Activated T-cell treated with anti-CD3 and anti-CD28 coated beads, Interleukin-2, amount 50 U/mL, for 4 hours (primary cell): Measurements from ENCODE around the gene FBXL7. TPM values are rescaled to one million over a fixed set of nuclear protein-coding genes. Genes with fewer than 3 reads are reported as not detected.

Experiments
- ATAC-seq, 2 donors: fragments of 200-7000 bp; cut with Tn5 transposase; one replicate each; pipeline ENCODE4 v1.10.0; 2021
- DNase-seq: peaks from one replicate; pipeline ENCODE4 v3.0.0-alpha.2; 2020
- H3K27me3 Mint-ChIP-seq: one replicate; pipeline ENCODE4 v1.8.0; 2021; ENCODE audit warnings: low read depth, mixed read lengths
- H3K36me3 Mint-ChIP-seq: one replicate; pipeline ENCODE4 v1.8.0; 2022; ENCODE audit warnings: mixed read lengths; ENCODE audit not compliant: insufficient read depth
- H3K4me1 Mint-ChIP-seq: one replicate; pipeline ENCODE4 v1.8.0; 2021; ENCODE audit warnings: low read depth, mixed read lengths
- H3K4me3 Mint-ChIP-seq: one replicate; pipeline ENCODE4 v1.8.0; 2021; ENCODE audit warnings: mild to moderate bottlenecking, moderate library complexity, mixed read lengths
- H3K9me3 Mint-ChIP-seq: one replicate; pipeline ENCODE4 v1.8.0; 2021; ENCODE audit warnings: mixed read lengths
- total RNA-seq, 3 donors: library from RNA; stranded (reverse); gene quantifications; one replicate each; pipeline ENCODE4 v1.2.1, GENCODE V29; 2021

Gene FBXL7
- total RNA-seq, 3 donors from 2014 or later: not detected

- no peaks in the 10 kb centered on the region for H3K36me3 Mint-ChIP-seq
- no peaks in the 10 kb centered on the region for H3K27me3 Mint-ChIP-seq
- DNase-seq (no peak), ATAC-seq (no peak)
- H3K4me1 Mint-ChIP-seq: no peaks in the 10 kb centered on the region
- no peaks in the 10 kb centered on the region for H3K9me3 Mint-ChIP-seq
- no peak overlapping the region for H3K4me3 Mint-ChIP-seq
Measured at GRCh38 chr5:15786884-15787283, 286.9 kb downstream of the FBXL7 start.

- H3K4me3 Mint-ChIP-seq: no peak overlapping the region
- no peaks in the 10 kb centered on the region for H3K9me3 Mint-ChIP-seq
- DNase-seq: no peak
- no peaks in the 10 kb centered on the region for H3K27me3 Mint-ChIP-seq
- ATAC-seq: no peak
- no peaks in the 10 kb centered on the region for H3K36me3 Mint-ChIP-seq
- H3K4me1 Mint-ChIP-seq: no peaks in the 10 kb centered on the region
Measured at GRCh38 chr5:15787681-15788080, 287.7 kb downstream of the FBXL7 start.

- Mint-ChIP-seq H3K9me3 (no peaks in the 10 kb centered on the region), H3K4me1 (no peaks in the 10 kb centered on the region), H3K27me3 (no peaks in the 10 kb centered on the region), H3K36me3 (no peaks in the 10 kb centered on the region), H3K4me3 (no peak overlapping the region)
- no peak for ATAC-seq
- no peak for DNase-seq
Measured at GRCh38 chr5:15789642-15790041, 289.7 kb downstream of the FBXL7 start.

- no peaks in the 10 kb centered on the region for H3K36me3 Mint-ChIP-seq
- no peaks in the 10 kb centered on the region for H3K9me3 Mint-ChIP-seq
- DNase-seq (no peak), ATAC-seq (no peak)
- no peak overlapping the region for H3K4me3 Mint-ChIP-seq
- no peaks in the 10 kb centered on the region for H3K27me3 Mint-ChIP-seq
- no peaks in the 10 kb centered on the region for H3K4me1 Mint-ChIP-seq
Measured at GRCh38 chr5:15790446-15791018, 290.6 kb downstream of the FBXL7 start.

GRCh38 chr5:15791274-15791673, 291.3 kb downstream of the FBXL7 start:
- ATAC-seq (no peak), DNase-seq (no peak)
- Mint-ChIP-seq H3K4me3 (no peak overlapping the region), H3K27me3 (no peaks in the 10 kb centered on the region), H3K4me1 (no peaks in the 10 kb centered on the region), H3K36me3 (no peaks in the 10 kb centered on the region), H3K9me3 (no peaks in the 10 kb centered on the region)

- DNase-seq (no peak), ATAC-seq (no peak)
- no peaks in the 10 kb centered on the region for H3K27me3 Mint-ChIP-seq
- H3K4me1 Mint-ChIP-seq: no peaks in the 10 kb centered on the region
- H3K4me3 Mint-ChIP-seq: no peak overlapping the region
- no peaks in the 10 kb centered on the region for H3K9me3 Mint-ChIP-seq
- H3K36me3 Mint-ChIP-seq: no peaks in the 10 kb centered on the region
Measured at GRCh38 chr5:15791859-15792258, 291.9 kb downstream of the FBXL7 start.

- no peaks in the 10 kb centered on the region for H3K27me3 Mint-ChIP-seq
Measured at GRCh38 chr5:15794052-15794985, 294.3 kb downstream of the FBXL7 start.

GRCh38 chr5:15796096-15796495, 296.1 kb downstream of the FBXL7 start:
- Mint-ChIP-seq H3K4me3 (no peak overlapping the region), H3K27me3 (no peaks in the 10 kb centered on the region), H3K36me3 (no peaks in the 10 kb centered on the region), H3K4me1 (no peaks in the 10 kb centered on the region), H3K9me3 (no peaks in the 10 kb centered on the region)
- DNase-seq (no peak), ATAC-seq (no peak)

More at GRCh38 chr5:15794052-15794985, 294.3 kb downstream of the FBXL7 start:
- Mint-ChIP-seq H3K36me3 (no peaks in the 10 kb centered on the region), H3K9me3 (no peaks in the 10 kb centered on the region), H3K4me1 (no peaks in the 10 kb centered on the region), H3K4me3 (no peak overlapping the region)
- ATAC-seq: no peak
- DNase-seq: no peak

GRCh38 chr5:15796557-15796956, 296.6 kb downstream of the FBXL7 start:
- ATAC-seq (no peak), DNase-seq (no peak)
- H3K4me3 Mint-ChIP-seq: no peak overlapping the region
- H3K36me3 Mint-ChIP-seq: no peaks in the 10 kb centered on the region
- no peaks in the 10 kb centered on the region for H3K4me1 Mint-ChIP-seq
- H3K9me3 Mint-ChIP-seq: no peaks in the 10 kb centered on the region
- no peaks in the 10 kb centered on the region for H3K27me3 Mint-ChIP-seq

- H3K4me1 Mint-ChIP-seq: no peaks in the 10 kb centered on the region
Measured at GRCh38 chr5:15797116-15797515, 297.1 kb downstream of the FBXL7 start.

GRCh38 chr5:15798006-15798405, 298.0 kb downstream of the FBXL7 start:
- ATAC-seq: no peak
- H3K4me1 Mint-ChIP-seq: no peaks in the 10 kb centered on the region
- H3K9me3 Mint-ChIP-seq: no peaks in the 10 kb centered on the region
- H3K36me3 Mint-ChIP-seq: no peaks in the 10 kb centered on the region
- DNase-seq: no peak
- H3K27me3 Mint-ChIP-seq: no peaks in the 10 kb centered on the region
- H3K4me3 Mint-ChIP-seq: no peak overlapping the region

More at GRCh38 chr5:15797116-15797515, 297.1 kb downstream of the FBXL7 start:
- Mint-ChIP-seq H3K27me3 (no peaks in the 10 kb centered on the region), H3K4me3 (no peak overlapping the region), H3K9me3 (no peaks in the 10 kb centered on the region), H3K36me3 (no peaks in the 10 kb centered on the region)
- DNase-seq: no peak
- no peak for ATAC-seq

- H3K36me3 Mint-ChIP-seq: no peaks in the 10 kb centered on the region
- no peak overlapping the region for H3K4me3 Mint-ChIP-seq
Measured at GRCh38 chr5:15799014-15799413, 299.0 kb downstream of the FBXL7 start.

GRCh38 chr5:15799612-15800011, 299.6 kb downstream of the FBXL7 start:
- Mint-ChIP-seq H3K36me3 (no peaks in the 10 kb centered on the region), H3K4me1 (no peaks in the 10 kb centered on the region), H3K27me3 (no peaks in the 10 kb centered on the region), H3K4me3 (no peak overlapping the region), H3K9me3 (no peaks in the 10 kb centered on the region)
- DNase-seq (no peak), ATAC-seq (no peak)

More at GRCh38 chr5:15799014-15799413, 299.0 kb downstream of the FBXL7 start:
- no peaks in the 10 kb centered on the region for H3K9me3 Mint-ChIP-seq
- no peaks in the 10 kb centered on the region for H3K27me3 Mint-ChIP-seq
- DNase-seq (no peak), ATAC-seq (no peak)
- H3K4me1 Mint-ChIP-seq: no peaks in the 10 kb centered on the region

GRCh38 chr5:15803280-15803679, 303.3 kb downstream of the FBXL7 start:
- no peak for ATAC-seq
- Mint-ChIP-seq H3K9me3 (no peaks in the 10 kb centered on the region), H3K36me3 (no peaks in the 10 kb centered on the region), H3K4me1 (no peaks in the 10 kb centered on the region), H3K4me3 (no peak overlapping the region), H3K27me3 (no peaks in the 10 kb centered on the region)
- DNase-seq: no peak

- DNase-seq (no peak), ATAC-seq (no peak)
- no peaks in the 10 kb centered on the region for H3K27me3 Mint-ChIP-seq
- no peaks in the 10 kb centered on the region for H3K36me3 Mint-ChIP-seq
- H3K4me3 Mint-ChIP-seq: no peak overlapping the region
- no peaks in the 10 kb centered on the region for H3K9me3 Mint-ChIP-seq
- no peaks in the 10 kb centered on the region for H3K4me1 Mint-ChIP-seq
Measured at GRCh38 chr5:15806613-15807012, 306.6 kb downstream of the FBXL7 start.
